ENCODE results near the gene NEURL4.
A peak's percentile ranks its signal among the peaks of the same experiment; 100 is the strongest.

DNA sequence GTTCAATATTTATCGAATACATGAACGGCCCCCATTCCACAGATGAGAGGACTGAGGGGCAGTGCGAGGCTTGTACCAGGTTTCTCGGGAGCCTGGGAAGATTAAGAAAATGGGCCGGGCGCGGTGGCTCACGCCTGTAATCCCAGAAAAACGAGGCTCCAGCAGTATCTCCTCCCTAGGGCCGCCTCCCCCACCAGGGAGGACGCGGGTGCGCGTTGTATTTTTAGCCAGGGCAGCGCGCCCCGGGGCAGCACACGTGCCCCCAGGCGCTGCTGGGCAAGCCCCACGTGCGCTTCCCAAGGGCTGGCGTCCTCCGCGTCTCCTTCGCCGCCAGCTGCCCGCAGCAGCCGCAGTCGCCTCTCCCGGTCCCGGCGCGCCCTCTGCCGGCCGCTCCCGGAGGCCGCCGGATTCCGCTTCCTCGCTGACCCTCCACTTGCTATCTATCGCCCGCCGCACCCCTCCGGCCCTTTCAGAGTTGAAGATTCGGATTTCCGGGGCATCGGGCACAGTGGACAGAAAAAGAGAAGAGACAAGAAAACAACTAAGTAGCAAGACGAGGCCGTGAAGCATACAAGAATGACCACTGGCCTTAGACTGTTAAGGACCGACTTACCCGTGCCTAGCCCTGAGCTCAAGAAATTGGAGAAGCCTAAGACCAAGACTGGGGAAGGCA, 32.8 kb downstream of the NEURL4 start:
- TF ChIP-seq CTCF (IDR thresholded peaks at IDR 0.05; ENCODE audit: low read depth, low read length, poor library complexity, severe bottlenecking) (peak; percentile 93), EZH2phosphoT487 (IDR thresholded peaks at IDR 0.05; ENCODE audit: borderline replicate concordance, low read length) (no peak)
